GM13976 (cell line): Measurements from ENCODE around the gene ARVCF.

Source experiments
- DNase-seq: peaks from one replicate; pipeline ENCODE4 v3.0.0; 2012; ENCODE audit warnings: low spot score
- in situ Hi-C: fragments of 300-500 bp; cut with MboI; formaldehyde crosslinking; loops from one replicate; pipeline ENCODE4 v1.12.0; 2022; ENCODE audit warnings: low sequenced_read_pairs, mixed read lengths, inconsistent platforms; ENCODE audit not compliant: unreplicated experiment
- TF ChIP-seq, protein P1 (sequence below): IDR thresholded peaks from 2 replicates; pipeline ENCODE4 v1.5.1; 2012; ENCODE audit warnings: borderline replicate concordance, mild to moderate bottlenecking; ENCODE audit not compliant: insufficient read depth; ENCODE audit errors: extremely low read depth, missing control alignments, control extremely low read depth

Gene ARVCF

DNA sequence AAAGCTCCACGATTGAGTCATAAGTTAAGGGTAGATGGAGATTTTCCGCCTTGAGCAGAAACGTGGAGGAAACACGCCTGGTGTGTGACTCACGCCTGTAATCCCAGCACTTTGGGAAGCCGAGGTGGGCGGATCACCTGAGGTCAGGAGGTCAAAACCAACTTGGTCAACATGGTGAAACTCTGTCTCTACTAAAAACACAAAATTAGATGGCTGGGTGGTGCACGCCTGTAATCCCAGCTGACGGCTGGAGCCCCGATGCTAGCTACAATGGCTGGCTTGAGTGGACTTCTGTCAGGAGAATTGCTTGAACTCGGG is 46.1 kb upstream of the ARVCF start:
- no peak for DNase-seq
- in situ Hi-C loops, result no loop called here
- TF ChIP-seq, protein P1, sequence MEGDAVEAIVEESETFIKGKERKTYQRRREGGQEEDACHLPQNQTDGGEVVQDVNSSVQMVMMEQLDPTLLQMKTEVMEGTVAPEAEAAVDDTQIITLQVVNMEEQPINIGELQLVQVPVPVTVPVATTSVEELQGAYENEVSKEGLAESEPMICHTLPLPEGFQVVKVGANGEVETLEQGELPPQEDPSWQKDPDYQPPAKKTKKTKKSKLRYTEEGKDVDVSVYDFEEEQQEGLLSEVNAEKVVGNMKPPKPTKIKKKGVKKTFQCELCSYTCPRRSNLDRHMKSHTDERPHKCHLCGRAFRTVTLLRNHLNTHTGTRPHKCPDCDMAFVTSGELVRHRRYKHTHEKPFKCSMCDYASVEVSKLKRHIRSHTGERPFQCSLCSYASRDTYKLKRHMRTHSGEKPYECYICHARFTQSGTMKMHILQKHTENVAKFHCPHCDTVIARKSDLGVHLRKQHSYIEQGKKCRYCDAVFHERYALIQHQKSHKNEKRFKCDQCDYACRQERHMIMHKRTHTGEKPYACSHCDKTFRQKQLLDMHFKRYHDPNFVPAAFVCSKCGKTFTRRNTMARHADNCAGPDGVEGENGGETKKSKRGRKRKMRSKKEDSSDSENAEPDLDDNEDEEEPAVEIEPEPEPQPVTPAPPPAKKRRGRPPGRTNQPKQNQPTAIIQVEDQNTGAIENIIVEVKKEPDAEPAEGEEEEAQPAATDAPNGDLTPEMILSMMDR, result no peak

DNA sequence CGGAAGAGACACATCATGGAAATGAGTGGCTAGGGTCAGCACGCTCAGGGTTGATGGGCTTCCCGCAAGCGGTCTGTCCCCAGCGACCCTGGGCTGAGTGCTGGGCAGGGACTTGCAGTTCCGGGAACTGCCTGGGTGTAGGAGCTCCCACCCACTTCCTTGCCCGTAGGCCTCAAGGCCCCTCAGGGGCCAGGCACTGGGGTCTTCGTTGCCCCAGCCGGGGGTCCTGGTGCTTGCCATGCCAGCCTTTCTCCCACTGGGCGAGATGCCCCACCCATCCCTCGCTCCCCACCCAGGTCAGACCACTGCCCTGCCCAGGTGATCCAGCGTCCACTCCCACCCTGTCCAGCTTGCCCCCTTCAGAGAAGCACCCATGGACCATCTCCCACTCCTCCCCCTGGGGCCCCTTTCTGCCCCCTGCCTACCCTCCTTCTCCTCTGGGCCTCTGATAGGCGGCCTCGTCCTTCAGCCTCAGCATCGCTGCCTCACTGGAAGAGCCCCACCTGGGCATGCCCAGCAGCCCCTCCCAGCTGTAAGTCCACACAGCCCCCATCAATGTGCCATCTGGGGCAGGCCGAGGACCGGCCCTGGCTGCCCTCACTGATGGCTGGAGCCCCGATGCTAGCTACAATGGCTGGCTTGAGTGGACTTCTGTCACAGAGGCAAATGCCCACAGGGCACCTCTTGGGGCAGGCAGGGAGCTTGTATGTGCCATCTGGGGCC is 45.6 kb upstream of the ARVCF start:
- DNase-seq, result no peak
- TF ChIP-seq, protein P1, result no peak
- in situ Hi-C loops, result no loop called here

DNA sequence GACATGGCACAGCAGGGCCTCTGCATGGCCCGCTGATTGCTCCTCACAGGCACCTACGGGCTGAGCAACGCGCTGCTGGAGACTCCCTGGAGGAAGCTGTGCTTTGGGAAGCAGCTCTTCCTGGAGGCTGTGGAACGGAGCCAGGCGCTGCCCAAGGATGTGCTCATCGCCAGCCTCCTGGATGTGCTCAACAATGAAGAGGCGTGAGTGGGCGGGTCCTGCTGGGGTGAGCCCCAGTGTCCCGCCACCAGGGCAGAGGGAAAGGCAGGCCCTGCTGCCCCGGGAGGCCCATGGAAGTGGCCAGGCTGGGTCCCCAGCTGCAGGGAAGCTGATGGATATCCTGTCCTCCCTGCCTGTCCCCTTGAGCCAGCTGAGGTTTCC is 44.8 kb upstream of the ARVCF start:
- in situ Hi-C loops, result no loop called here
- DNase-seq, result no peak
- TF ChIP-seq, protein P1, result no peak

DNA sequence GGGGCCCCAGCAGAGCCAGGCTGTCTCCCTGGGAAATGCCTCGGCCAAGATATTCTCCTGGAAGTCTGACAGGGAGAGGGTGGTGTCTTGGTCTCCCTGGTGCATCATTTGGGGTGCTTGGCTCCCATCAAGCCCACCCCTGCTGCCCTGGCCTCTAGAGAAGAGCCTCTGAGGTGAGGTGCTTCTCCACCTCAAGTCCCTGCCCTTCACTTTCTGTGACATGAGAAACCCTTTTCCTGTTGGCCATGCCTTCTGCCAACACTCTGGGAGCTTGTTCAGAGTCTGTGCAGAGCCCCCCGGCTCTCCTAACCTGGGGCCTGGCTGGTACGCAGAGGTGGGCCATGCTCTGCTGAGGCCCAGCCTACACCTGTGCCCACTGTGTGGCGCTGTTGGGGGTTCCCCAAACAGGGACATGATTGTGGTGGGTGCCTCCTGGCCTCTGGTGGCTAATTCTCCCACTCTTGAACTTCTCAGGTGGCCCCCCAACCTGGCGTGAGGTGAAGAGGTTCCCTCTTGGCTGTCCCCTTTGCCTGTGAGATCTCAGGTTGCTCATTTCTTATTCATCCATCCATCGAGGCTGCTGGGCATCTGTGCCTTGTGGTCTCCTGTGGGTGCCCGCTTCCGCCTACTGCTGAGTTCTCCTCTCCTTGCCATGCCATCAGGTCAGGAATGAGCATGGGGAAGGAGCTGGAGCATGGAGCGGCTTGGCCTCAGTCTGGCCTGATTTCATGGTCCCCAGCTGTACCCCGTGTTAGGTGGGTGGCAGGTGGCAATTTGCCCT is 44.3 kb upstream of the ARVCF start:
- no peak for DNase-seq
- in situ Hi-C loops, result no loop called here
- TF ChIP-seq, protein P1, result no peak

DNA sequence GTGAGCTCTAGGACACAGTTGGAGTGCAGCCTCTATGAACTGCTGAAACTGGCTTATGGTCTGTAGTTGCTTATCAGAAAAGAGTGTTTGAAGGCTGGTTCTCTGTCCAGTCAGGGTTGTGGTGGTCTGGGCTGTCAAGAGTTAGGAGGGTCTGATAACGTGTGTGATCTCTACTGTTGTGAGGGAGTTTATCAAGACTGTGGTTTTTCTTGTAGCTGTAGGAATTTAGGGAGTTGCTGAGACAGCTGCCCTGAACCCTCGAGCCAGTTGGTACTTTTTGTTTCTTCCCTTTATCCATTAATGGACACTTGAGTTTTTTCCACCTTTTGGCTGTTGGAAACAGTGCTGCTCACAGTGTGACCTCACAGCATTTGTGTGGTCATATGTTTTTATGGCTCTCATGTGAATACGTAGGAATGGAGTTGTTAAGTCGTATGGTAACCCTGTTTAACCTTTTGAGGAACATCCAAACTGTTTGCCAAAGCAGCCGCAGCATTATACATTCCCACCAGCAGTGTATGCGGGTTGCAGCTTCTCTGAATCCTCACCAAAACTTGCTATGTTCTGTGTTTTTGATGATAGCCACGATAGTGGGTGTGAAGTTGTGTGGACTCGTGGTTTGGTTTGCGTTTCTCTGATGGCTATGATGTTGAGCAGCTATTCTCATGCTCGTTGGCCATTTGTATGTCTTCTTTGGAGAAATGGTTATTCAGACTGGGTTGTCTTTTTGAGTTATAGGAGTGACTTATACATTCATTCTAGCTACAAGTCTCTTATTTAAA is 42.6 kb upstream of the ARVCF start:
- TF ChIP-seq, protein P1, result no peak
- in situ Hi-C loops, result no loop called here
- no peak for DNase-seq

DNA sequence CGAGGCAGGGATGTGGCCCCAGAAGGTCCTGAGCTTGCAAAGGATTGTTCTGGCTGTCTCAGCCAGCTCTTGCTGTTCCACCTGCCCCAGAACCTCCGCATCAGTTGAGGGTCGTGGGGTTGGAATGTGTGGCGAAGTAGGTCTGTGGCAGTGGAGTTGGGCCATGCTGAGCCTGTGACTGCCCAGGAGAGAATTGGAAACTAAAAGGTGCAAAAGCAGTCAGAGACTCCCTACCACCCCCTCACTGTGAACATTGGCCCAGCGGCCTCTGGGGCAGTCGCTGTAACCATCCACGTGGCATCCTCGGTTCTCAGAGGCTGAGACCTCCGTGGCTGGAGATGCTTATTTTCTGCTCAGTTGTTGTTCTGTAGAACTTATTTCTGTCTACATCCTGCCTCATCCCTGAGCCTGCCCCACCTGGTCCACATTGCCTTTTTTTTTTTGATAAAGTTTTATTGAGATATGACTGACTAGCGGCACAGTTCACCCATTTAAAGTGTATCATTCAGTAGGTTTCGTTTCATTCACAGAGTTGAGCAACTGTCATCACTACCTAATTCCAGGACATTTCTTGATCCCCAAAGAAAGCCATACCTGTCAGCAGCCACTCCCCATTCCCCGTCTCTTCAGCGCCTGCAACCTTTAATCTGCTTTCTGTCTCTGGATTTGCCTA is 41.1 kb upstream of the ARVCF start:
- TF ChIP-seq, protein P1, result no peak
- in situ Hi-C loops, result no loop called here
- no peak for DNase-seq
